GM12878 (cell line): ENCODE data around the gene MOB2.

Source experiments
- EZH2 ChIP-seq: IDR thresholded peaks from 2 replicates; pipeline ENCODE4 v1.6.1; 2012; ENCODE audit warnings: low read depth, mild to moderate bottlenecking, control low read depth, inconsistent platforms, low read length, borderline replicate concordance; ENCODE audit not compliant: control insufficient read depth
- JUNB ChIP-seq: IDR thresholded peaks from 2 replicates; pipeline ENCODE4 v1.6.1; 2016; ENCODE audit warnings: antibody characterized with exemption, mild to moderate bottlenecking
- POLR2A ChIP-seq: IDR thresholded peaks from 2 replicates; pipeline ENCODE4 v1.6.1; 2011; ENCODE audit warnings: low read depth, mild to moderate bottlenecking, low read length
- RAD21 ChIP-seq: IDR thresholded peaks from 2 replicates; pipeline ENCODE4 v1.6.1; 2011; ENCODE audit warnings: mild to moderate bottlenecking, low read depth, low read length, moderate library complexity; ENCODE audit not compliant: insufficient read depth
- RFX5 ChIP-seq: IDR thresholded peaks from 2 replicates; pipeline ENCODE4 v1.6.1; 2011; ENCODE audit warnings: low read depth, low read length, improper control_type of control experiment
- SMC3 ChIP-seq: IDR thresholded peaks from 2 replicates; pipeline ENCODE4 v1.6.1; 2011; ENCODE audit warnings: low read length, improper control_type of control experiment, borderline replicate concordance
- SPI1 ChIP-seq: IDR thresholded peaks from 2 replicates; pipeline ENCODE4 v1.6.1; 2011; ENCODE audit warnings: low read depth, mild to moderate bottlenecking, low read length, moderate library complexity, borderline replicate concordance; ENCODE audit not compliant: insufficient read depth
- TAF1 ChIP-seq: IDR thresholded peaks from 2 replicates; pipeline ENCODE4 v1.6.1; 2011; ENCODE audit warnings: mild to moderate bottlenecking, low read depth, low read length, borderline replicate concordance
- TF ChIP-seq, protein P1 (sequence below), 3 experiments: IDR thresholded peaks in 2 of 3; conservative IDR thresholded peaks in 1 of 3; 2 replicates each; pipeline ENCODE4 v1.5.1; 2011; ENCODE audit warnings: low read depth in 3 of 3, low read length in 3 of 3, mild to moderate bottlenecking in 3 of 3, control low read depth in 2 of 3, moderate library complexity in 2 of 3, inconsistent platforms in 1 of 3, mixed read lengths in 1 of 3; ENCODE audit not compliant: control insufficient read depth in 2 of 3, insufficient read depth in 1 of 3; ENCODE audit errors: extremely low read depth in 1 of 3
- TF ChIP-seq, protein P2 (sequence below): IDR thresholded peaks from 2 replicates; pipeline ENCODE4 v1.6.1; 2011; ENCODE audit warnings: low read depth, mild to moderate bottlenecking, low read length, moderate library complexity, borderline replicate concordance; ENCODE audit errors: extremely low read depth

DNA sequence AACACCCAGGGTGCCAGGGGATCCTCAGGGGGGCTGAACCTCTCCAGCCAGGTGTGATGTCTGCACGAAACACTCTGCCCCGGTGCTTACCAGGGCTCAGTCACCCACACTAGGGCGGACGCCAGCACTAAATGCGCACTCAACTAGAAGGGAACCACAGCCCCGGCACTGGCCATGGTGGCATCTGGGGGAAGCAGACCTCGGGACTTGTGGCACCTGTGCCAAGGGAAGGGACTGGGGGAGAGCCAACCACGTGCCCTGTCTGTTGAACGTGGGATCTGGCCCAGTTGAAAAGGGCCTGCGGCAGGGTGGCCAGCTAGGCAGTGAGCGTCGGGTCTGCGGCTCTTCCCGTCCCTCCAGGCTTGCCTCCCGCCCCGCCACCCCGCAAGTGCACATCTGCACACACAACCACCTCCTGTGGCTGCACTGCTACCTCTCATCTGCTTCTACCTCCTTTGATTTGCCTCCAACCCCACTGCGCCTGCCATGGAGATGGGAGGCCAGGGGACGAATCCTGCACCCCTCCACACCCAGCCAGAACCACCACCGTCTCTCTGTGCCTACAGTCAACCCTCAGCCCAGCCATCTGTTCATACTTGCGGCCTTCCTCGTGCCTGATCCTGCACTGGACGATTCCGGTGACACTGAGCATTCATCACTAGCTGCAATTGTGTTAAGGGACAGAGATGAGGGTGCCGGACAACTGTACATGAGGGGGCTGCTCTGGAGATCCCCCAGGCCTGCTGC lies 15.0 kb upstream of the MOB2 start:
- TF ChIP-seq POLR2A (no peak), RAD21 (no peak), RFX5 (no peak), SMC3 (no peak), SPI1 (no peak), TAF1 (no peak), EZH2 (no peak), JUNB (no peak)
- TF ChIP-seq, protein P1, sequence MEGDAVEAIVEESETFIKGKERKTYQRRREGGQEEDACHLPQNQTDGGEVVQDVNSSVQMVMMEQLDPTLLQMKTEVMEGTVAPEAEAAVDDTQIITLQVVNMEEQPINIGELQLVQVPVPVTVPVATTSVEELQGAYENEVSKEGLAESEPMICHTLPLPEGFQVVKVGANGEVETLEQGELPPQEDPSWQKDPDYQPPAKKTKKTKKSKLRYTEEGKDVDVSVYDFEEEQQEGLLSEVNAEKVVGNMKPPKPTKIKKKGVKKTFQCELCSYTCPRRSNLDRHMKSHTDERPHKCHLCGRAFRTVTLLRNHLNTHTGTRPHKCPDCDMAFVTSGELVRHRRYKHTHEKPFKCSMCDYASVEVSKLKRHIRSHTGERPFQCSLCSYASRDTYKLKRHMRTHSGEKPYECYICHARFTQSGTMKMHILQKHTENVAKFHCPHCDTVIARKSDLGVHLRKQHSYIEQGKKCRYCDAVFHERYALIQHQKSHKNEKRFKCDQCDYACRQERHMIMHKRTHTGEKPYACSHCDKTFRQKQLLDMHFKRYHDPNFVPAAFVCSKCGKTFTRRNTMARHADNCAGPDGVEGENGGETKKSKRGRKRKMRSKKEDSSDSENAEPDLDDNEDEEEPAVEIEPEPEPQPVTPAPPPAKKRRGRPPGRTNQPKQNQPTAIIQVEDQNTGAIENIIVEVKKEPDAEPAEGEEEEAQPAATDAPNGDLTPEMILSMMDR (IDR thresholded peaks at IDR 0.05 in 2 of 3, conservative IDR thresholded peaks at IDR 0.05 in 1 of 3; ENCODE audit: control insufficient read depth in 2 of 3, extremely low read depth in 1 of 3, insufficient read depth in 1 of 3, low read depth in 3 of 3, low read length in 3 of 3), result no peak
- TF ChIP-seq, protein P2, sequence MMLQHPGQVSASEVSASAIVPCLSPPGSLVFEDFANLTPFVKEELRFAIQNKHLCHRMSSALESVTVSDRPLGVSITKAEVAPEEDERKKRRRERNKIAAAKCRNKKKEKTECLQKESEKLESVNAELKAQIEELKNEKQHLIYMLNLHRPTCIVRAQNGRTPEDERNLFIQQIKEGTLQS, result no peak
